ENCODE data around the gene GPRIN3.

DNA sequence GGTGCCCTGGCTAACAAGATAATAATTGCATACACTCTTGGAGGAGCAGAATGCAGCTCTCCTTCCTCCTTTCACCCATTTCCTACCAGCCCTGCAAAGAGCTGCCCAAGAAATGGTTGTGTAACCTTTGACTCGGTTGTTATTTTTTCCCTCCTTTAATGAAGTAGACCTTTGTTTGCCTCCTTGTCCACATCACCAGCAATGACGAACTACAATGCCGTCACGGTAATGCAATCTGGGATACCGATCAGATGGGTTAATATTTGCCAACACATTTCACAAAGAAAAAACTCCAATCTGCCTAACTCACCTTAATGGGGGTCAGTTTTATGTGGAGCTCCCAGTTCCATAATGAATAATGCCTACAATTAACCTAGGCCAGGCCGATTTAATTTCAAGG, 32.0 kb downstream of the GPRIN3 start:
- no peak for TF ChIP-seq YY1 (IDR thresholded peaks at IDR 0.05; ENCODE audit: insufficient read depth, insufficient read length)
- no peak for TF ChIP-seq ZNF274 (IDR thresholded peaks at IDR 0.05; ENCODE audit: low read depth, low read length)
